ENCODE measurements around the gene PAPPA2. TPM values are rescaled to one million over a fixed set of nuclear protein-coding genes. Genes with fewer than 3 reads are reported as not detected.

The PAPPA2 gene
- total RNA-seq, 1 experiment from 2014 or later, result 0.81 TPM

DNA sequence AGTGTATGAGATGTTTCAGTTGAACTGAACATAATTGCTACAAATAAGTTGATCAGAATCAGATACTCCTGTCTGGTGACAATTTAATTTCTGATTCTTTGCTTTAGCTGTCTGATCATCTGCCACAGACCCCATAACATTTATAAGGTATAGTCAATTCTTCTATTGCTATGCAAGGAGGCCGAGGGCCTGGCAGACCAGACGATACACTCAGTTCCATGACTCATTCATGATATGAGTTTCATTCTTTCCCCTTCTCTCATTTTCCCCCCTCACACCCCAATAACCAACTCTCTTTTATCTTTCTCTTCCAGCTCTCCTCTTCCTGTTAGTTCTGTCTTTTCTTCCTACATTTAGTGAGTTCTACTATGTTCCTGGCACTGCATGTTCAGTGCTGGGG lies 236.8 kb downstream of the PAPPA2 start:
- H4K5ac ChIP-seq (ENCODE audit: insufficient read length, low read depth, low read length), result no peak overlapping the region
- no peak overlapping the region for H3K9ac ChIP-seq (ENCODE audit: extremely low read depth, insufficient read length, low read length)
- no peak overlapping the region for H3K4me2 ChIP-seq (ENCODE audit: insufficient read depth, insufficient read length, low read length)
- H3K36me3 Mint-ChIP-seq (ENCODE audit: insufficient read depth in 1 of 3, low read depth in 3 of 3), result no peaks in the 10 kb centered on the region; a peak in 1 of 7 replicates
- no peak overlapping the region for H3K56ac ChIP-seq (ENCODE audit: insufficient read length, low read depth, low read length)
- H3K79me1 ChIP-seq (ENCODE audit: insufficient read depth, low read depth, low read length, poor library complexity, severe bottlenecking), result no peaks in the 10 kb centered on the region
- H3K79me2 ChIP-seq (ENCODE audit: insufficient read depth, low read length), result no peaks in the 10 kb centered on the region
- no peaks in the 10 kb centered on the region for H4K20me1 ChIP-seq (ENCODE audit: control insufficient read depth, insufficient read depth, insufficient read length)
- H2BK15ac ChIP-seq (ENCODE audit: low read depth, low read length), result no peak overlapping the region
- no peak overlapping the region for H2BK12ac ChIP-seq (ENCODE audit: insufficient read length, low read depth, low read length)
- H3K4me3 Mint-ChIP-seq, result no peak overlapping the region
- H3K23ac ChIP-seq (ENCODE audit: insufficient read length, low read depth, low read length), result no peak overlapping the region
- no peak overlapping the region for H2AFZ ChIP-seq (ENCODE audit: low read length)
- WGBS (ENCODE audit: extremely low coverage, insufficient read length, low lambda C conversion rate), result no CpG with 5 or more reads among the region's 2 CpGs
- no peak overlapping the region for H4K91ac ChIP-seq (ENCODE audit: insufficient read length, low read depth, low read length)
- H3K27ac ChIP-seq (ENCODE audit: insufficient read length, low read depth, low read length), result no peak overlapping the region
- no peak overlapping the region for H3K14ac ChIP-seq (ENCODE audit: insufficient read depth, low read length)
- DNase-seq, result no peak
- H3K9me3 Mint-ChIP-seq, result no peaks in the 10 kb centered on the region
- H3K4ac ChIP-seq (ENCODE audit: low read depth, low read length), result no peak overlapping the region
- TF ChIP-seq, protein P1, sequence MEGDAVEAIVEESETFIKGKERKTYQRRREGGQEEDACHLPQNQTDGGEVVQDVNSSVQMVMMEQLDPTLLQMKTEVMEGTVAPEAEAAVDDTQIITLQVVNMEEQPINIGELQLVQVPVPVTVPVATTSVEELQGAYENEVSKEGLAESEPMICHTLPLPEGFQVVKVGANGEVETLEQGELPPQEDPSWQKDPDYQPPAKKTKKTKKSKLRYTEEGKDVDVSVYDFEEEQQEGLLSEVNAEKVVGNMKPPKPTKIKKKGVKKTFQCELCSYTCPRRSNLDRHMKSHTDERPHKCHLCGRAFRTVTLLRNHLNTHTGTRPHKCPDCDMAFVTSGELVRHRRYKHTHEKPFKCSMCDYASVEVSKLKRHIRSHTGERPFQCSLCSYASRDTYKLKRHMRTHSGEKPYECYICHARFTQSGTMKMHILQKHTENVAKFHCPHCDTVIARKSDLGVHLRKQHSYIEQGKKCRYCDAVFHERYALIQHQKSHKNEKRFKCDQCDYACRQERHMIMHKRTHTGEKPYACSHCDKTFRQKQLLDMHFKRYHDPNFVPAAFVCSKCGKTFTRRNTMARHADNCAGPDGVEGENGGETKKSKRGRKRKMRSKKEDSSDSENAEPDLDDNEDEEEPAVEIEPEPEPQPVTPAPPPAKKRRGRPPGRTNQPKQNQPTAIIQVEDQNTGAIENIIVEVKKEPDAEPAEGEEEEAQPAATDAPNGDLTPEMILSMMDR (conservative IDR thresholded peaks at IDR 0.05), result no peak
- peaks cover 17 to 19% of the 10 kb centered on the region in 2 experiments for H3K4me1 Mint-ChIP-seq
- H3T11ph ChIP-seq (ENCODE audit: low read length), result no peak overlapping the region
- H3K9me3 ChIP-seq (ENCODE audit: control insufficient read depth, low read depth, low read length), result no peaks in the 10 kb centered on the region
- no peak overlapping the region for H2BK20ac ChIP-seq (ENCODE audit: low read depth, low read length, poor library complexity, severe bottlenecking)
- no peak overlapping the region for H2AK5ac ChIP-seq (ENCODE audit: insufficient read length, low read length)
- peaks cover 3% of the 10 kb centered on the region; the same call in 1 of the 2 replicates for H3K4me1 ChIP-seq (ENCODE audit: insufficient read depth, low read length)
- H3K27me3 ChIP-seq (ENCODE audit: insufficient read depth, low read length), result no peaks in the 10 kb centered on the region
- no peak overlapping the region for H2BK5ac ChIP-seq (ENCODE audit: insufficient read length, low read length)
- H2BK120ac ChIP-seq (ENCODE audit: low read depth, low read length, poor library complexity, severe bottlenecking), result no peak overlapping the region
- H3K27me3 Mint-ChIP-seq (ENCODE audit: low read depth), result no peaks in the 10 kb centered on the region; the same call in 1 of the 2 replicates
- H3K18ac ChIP-seq (ENCODE audit: insufficient read length, low read depth, low read length), result no peak overlapping the region
- H4K8ac ChIP-seq (replicated peaks; ENCODE audit: insufficient read length, low read depth, low read length), result no peak overlapping the region
- no peak overlapping the region for H3K27ac Mint-ChIP-seq
- no peaks in the 10 kb centered on the region for H3K23me2 ChIP-seq (ENCODE audit: insufficient read length, low read depth, low read length, poor library complexity, severe bottlenecking)
